Caki2 (cell line): Measurements from ENCODE around the gene BTBD9. TPM values are rescaled to one million over a fixed set of nuclear protein-coding genes. Genes with fewer than 3 reads are reported as not detected.

Experiments
- DNase-seq: peaks from one replicate; pipeline ENCODE4 v3.0.0-alpha.2; 2015; ENCODE audit warnings: low read depth
- in situ Hi-C: cut with HindIII; loops from 2 replicates; pipeline ENCODE4 v1.10.0; 2016; ENCODE audit warnings: low sequenced_read_pairs, low pct_unique_long_range_greater_than_20kb, mixed read lengths
- total RNA-seq: library from RNA; depleted of rRNA; stranded (reverse); fragments of >200 nt; shearing (Covaris generic); gene quantifications from 2 replicates; pipeline ENCODE4 v1.2.3, GENCODE V29; 2014; ENCODE audit warnings: low replicate concordance

BTBD9 gene
- total RNA-seq, 1 experiment from 2014 or later, result 17.0 TPM

GRCh38 chr6:38527371-38527770, 112.4 kb downstream of the BTBD9 start:
- DNase-seq, result no peak
- in situ Hi-C loops, result no loop called here

- DNase-seq, result no peak
- in situ Hi-C loops, result no loop called here
Measured at GRCh38 chr6:38525888-38526287, 113.8 kb downstream of the BTBD9 start.

GRCh38 chr6:38524436-38525145, 115.1 kb downstream of the BTBD9 start:
- in situ Hi-C loops, result no loop called here
- DNase-seq, result no peak

- no peak for DNase-seq
- in situ Hi-C loops, result no loop called here
Measured at GRCh38 chr6:38522322-38522721, 117.4 kb downstream of the BTBD9 start.

GRCh38 chr6:38518511-38519304, 121.0 kb downstream of the BTBD9 start:
- DNase-seq, result no peak
- in situ Hi-C loops, result no loop called here

- in situ Hi-C loops, result no loop called here
- DNase-seq, result no peak
Measured at GRCh38 chr6:38517005-38517404, 122.7 kb downstream of the BTBD9 start.

GRCh38 chr6:38514399-38514798, 125.3 kb downstream of the BTBD9 start:
- in situ Hi-C loops, result no loop called here
- DNase-seq, result no peak

- in situ Hi-C loops, result no loop called here
- DNase-seq, result no peak
Measured at GRCh38 chr6:38512211-38512610, 127.5 kb downstream of the BTBD9 start.

GRCh38 chr6:38510205-38510604, 129.5 kb downstream of the BTBD9 start:
- in situ Hi-C loops, result no loop called here
- DNase-seq, result no peak

GRCh38 chr6:38509713-38510112, 130.0 kb downstream of the BTBD9 start:
- in situ Hi-C loops, result no loop called here
- peak; percentile 26 for DNase-seq

- in situ Hi-C loops, result no loop called here
- DNase-seq, result peak; percentile 13
Measured at GRCh38 chr6:38508894-38509293, 130.8 kb downstream of the BTBD9 start.

GRCh38 chr6:38508286-38508685, 131.4 kb downstream of the BTBD9 start:
- in situ Hi-C loops, result no loop called here
- no peak for DNase-seq

- DNase-seq, result no peak
- in situ Hi-C loops, result no loop called here
Measured at GRCh38 chr6:38507173-38507572, 132.6 kb downstream of the BTBD9 start.

GRCh38 chr6:38505826-38506225, 133.9 kb downstream of the BTBD9 start:
- in situ Hi-C loops, result no loop called here
- no peak for DNase-seq

GRCh38 chr6:38504996-38505395, 134.7 kb downstream of the BTBD9 start:
- DNase-seq, result no peak

GRCh38 chr6:38503960-38504682, 135.6 kb downstream of the BTBD9 start:
- no peak for DNase-seq
- in situ Hi-C loops, result no loop called here

More at GRCh38 chr6:38504996-38505395, 134.7 kb downstream of the BTBD9 start:
- in situ Hi-C loops, result no loop called here

- DNase-seq, result no peak
- in situ Hi-C loops, result no loop called here
Measured at GRCh38 chr6:38503032-38503773, 136.5 kb downstream of the BTBD9 start.

- DNase-seq, result no peak
- in situ Hi-C loops, result no loop called here
Measured at GRCh38 chr6:38502423-38502822, 137.3 kb downstream of the BTBD9 start.
